B cell (primary cell): ENCODE measurements around the gene CACNA2D2.

ENCODE experiments used
- CTCF ChIP-seq: fragments of 200-600 bp; IDR thresholded peaks from one replicate; pipeline ENCODE4 v1.8.0; 2022; ENCODE audit warnings: antibody characterized with exemption, mild to moderate bottlenecking
- EZH2 ChIP-seq: IDR thresholded peaks from 2 replicates; pipeline ENCODE4 v1.6.1; 2012; ENCODE audit warnings: borderline replicate concordance, low read depth, mild to moderate bottlenecking, moderate library complexity, low read length; ENCODE audit not compliant: insufficient read depth, poor library complexity, severe bottlenecking

DNA sequence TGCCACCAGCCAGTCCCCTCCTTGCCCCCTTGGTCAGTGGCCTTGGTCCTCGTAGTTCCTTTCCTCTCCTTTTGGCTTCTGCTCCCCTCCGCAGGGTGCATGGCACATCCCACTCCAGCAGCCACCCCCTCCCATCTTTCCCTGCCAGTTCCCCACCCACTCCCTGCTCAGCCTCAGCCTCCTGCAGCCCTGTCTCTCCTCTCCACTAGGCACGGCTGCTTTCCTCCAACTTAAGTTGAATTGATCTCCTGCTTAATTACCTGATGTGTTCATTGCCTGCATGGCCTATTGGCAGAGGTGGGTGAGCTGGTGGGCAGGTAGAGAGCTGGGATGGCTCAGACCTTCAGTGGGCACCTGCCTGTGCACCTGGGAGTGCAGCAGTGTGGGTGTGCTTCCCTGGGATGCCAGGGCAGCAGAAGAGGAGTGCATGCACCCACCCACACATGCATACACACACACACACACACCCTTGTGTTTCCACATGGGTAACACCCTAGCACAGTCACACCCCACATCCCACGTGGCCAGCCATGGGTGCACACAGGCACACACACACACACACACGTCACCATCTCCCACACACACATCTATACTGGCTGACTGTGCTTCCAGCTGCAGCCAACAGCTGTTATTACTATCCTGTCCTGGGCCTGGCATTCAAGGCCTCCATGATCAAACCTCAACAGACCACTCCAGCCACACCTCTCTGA is 33.2 kb upstream of the CACNA2D2 start:
- TF ChIP-seq CTCF (no peak), EZH2 (no peak)
